ENCODE measurements around the gene GRIA4.

The GRIA4 gene

DNA sequence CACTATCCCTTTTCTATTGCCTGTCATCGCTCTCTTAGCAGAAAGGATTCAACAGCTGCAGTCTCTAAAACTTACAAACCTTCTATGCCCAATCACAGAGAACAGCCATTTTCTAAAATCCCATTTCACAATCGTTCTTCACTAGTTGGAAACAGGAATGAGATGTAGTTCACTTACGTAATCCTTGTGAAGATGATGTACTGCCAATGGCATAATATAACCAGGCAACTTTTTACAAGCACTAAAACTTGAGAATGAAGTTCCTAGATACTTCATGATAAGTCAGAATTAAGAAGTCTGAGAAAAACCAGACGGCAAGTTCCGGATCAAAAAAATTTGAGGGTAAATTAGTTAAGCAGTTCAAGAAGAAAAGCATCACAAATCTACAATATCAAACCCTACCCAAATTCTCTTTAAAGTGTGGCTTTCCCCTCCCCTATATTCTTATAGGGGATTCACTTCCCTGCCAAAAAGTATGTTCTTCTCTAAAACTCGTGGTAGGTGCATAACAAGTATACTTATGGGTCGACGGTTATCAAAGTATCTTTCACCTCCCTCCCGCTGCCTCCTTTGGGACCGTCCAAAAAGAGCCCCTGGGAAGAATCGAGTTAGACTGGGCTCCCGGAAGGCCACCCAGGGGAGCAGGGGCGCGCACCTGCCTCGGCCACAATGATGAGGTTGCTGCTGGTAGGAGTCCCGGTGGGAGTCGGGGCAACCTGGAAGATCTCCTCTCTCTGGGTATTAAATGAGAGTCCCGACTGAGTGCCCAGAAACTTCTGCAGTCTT, 411.5 kb downstream of the GRIA4 start:
- no peak for DNase-seq

DNA sequence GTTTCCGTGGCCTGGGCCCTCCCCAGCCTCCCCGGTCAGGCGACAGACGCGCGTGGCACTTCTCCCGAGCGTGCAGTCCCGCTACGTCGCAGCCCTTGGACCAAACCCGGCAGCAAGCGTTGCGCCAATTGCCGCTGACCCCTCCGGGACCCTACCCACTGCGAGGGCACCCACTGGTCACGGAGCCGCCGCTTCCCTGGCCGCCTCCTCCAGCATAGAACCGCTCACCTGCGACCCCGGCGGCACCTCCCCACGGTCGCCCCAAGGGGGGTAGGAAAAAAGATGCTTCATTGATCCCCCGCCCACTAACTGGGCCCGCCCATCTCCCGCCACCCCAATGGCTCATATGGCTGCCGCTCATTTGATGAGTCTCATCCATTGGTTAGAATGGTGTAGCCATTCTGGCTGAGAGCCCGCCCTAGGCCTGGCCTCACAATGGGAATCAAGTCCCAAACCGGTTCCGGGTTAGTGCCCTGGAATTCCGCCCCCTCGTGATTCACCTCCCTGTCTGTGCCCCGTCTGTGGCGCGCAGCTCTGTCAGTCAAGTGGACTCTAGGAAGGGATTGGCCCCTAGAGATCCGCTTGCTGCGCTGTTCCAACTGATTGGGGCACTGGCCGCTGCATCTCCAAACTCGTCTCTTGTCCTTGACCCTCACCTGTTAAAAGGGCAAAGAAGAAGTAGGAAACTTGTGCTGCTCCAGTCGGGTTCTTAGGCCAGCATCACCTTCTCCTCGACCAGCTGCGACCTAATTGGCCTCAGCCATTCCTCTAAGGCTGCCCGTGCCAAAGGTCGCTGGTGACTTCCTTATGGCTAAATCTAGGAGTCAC, 412.3 kb downstream of the GRIA4 start, which contains the start of gene MSANTD4:
Gene MSANTD4, minus strand, starts transcription at position 274 of the 828 bp plus-strand sequence. CDS start 11,323 bp downstream, outside the sequence.
- DNase-seq: peak; percentile 99

DNA sequence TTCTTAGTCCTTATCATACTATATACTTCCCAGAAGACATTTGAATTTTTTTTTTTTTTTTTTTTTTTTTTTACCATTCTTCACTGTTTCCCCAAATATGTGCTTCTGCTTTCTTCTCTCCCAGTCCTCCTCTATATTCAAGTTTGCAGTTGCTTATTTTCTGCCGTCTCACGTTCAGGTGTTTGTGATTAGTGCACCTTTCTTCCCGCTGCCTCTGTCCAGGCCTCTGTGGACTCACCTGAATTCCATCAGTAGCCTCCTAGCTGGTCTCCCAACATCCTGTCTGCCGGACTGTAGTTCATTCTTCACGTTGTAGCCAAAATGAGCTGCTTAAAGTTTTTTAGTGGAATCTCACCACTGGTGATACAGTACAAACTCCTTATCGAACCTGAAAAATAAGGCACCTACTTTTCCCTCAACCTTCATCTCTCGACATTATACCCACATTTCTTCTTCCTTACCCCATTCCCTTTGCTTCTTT, 413.0 kb downstream of the GRIA4 start:
- DNase-seq: no peak

DNA sequence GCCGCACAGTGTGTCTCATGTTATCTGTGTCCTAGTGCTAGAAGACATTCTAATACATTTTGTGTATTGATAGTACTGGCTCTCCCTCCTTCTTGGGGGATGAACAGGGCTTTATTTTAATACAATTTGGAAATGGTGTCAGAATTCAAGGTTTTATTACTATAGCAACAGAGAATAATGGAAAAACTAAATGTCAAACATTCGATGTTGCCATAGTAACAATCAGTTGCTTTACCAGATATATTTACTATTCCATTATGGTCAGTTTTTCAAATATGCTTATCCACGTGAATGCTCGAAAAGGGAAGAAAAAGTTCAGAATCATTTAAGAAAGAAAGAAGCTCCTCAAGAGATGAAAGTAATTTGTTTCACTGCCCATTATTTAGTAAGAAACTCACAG, 420.7 kb downstream of the GRIA4 start:
- no peak for DNase-seq

DNA sequence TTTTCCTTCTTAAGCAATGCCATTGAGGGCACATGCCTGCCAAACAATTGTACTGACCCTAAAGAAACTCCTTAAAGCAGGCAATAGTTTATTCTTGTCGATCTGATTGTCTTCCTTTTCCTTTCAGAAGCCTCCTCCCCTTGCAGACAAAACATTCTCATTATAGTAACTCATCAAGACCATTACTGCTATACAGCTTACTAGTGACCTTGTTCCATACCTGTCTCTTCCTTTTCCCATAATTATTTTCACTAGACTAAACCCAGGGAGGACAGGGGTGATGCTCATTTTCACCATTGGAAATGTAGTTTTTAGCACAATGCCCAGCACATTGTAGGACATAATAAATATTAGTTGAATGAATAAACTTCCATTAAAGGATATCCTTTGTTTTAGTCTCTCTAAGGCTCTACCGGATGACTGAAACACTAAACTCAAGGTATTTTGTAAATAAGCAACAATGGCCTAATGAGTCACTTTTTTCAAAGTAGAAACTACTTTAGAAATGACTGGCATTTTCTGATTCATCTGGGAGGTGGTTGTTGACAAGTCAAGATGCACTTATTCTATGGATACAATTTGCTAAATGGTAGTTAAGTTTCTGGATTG, 421.4 kb downstream of the GRIA4 start:
- no peak for DNase-seq

All from DMS153 (cell line).